ENCODE results near the gene GNE.

Gene GNE

GRCh38 chr9:36169708-36170107 is 88.5 kb downstream of the GNE start:
- H3K4me3 ChIP-seq (replicated peaks; ENCODE audit: low read depth, low read length), result no peak overlapping the region
- TF ChIP-seq CTCF (IDR thresholded peaks at IDR 0.05; ENCODE audit: low read depth, low read length, missing control alignments), result no peak
- DNase-seq (ENCODE audit: extremely low read depth, low read depth), result no peak

- no peak within 1 kb of the TSS for H3K4me3 ChIP-seq (replicated peaks; ENCODE audit: low read depth, low read length)
- DNase-seq (ENCODE audit: extremely low read depth, low read depth), result no peak
- TF ChIP-seq CTCF (IDR thresholded peaks at IDR 0.05; ENCODE audit: low read depth, low read length, missing control alignments), result no peak
Measured at GRCh38 chr9:36169166-36169565, 89.1 kb downstream of the GNE start, which contains the start of gene CCIN. Gene CCIN, plus strand, starts transcription at chr9:36169388. Its CDS starts 115 bp downstream, at chr9:36169503.

GRCh38 chr9:36166168-36166927 is 91.9 kb downstream of the GNE start:
- DNase-seq (ENCODE audit: extremely low read depth, low read depth), result peak; percentile 49
- TF ChIP-seq CTCF (IDR thresholded peaks at IDR 0.05; ENCODE audit: low read depth, low read length, missing control alignments), result peak; percentile 83

GRCh38 chr9:36165826-36166167 is 92.5 kb downstream of the GNE start:
- no peak overlapping the region for H3K4me3 ChIP-seq (replicated peaks; ENCODE audit: low read depth, low read length)
- TF ChIP-seq CTCF (IDR thresholded peaks at IDR 0.05; ENCODE audit: low read depth, low read length, missing control alignments), result no peak
- no peak for DNase-seq (ENCODE audit: extremely low read depth, low read depth)

More at GRCh38 chr9:36166168-36166927, 91.9 kb downstream of the GNE start:
- H3K4me3 ChIP-seq (replicated peaks; ENCODE audit: low read depth, low read length), result peak overlapping the region; percentile 44

GRCh38 chr9:36164989-36165388 is 93.3 kb downstream of the GNE start:
- no peak for TF ChIP-seq CTCF (IDR thresholded peaks at IDR 0.05; ENCODE audit: low read depth, low read length, missing control alignments)
- DNase-seq (ENCODE audit: extremely low read depth, low read depth), result no peak
- no peak overlapping the region for H3K4me3 ChIP-seq (replicated peaks; ENCODE audit: low read depth, low read length)

Measured in HFF-Myc (cell line).